ENCODE data around the gene PTGIS.

- TF ChIP-seq RAD21 (IDR thresholded peaks at IDR 0.05; ENCODE audit: low read depth) (no peak), NFIC (IDR thresholded peaks at IDR 0.05) (no peak; the same call in 1 of the 2 replicates), FOXM1 (IDR thresholded peaks at IDR 0.05; ENCODE audit: borderline replicate concordance, low read depth) (no peak), TAF1 (IDR thresholded peaks at IDR 0.05; ENCODE audit: low read depth) (no peak), TCF12 (IDR thresholded peaks at IDR 0.05; ENCODE audit: low read depth) (no peak)
- TF ChIP-seq, protein P1, sequence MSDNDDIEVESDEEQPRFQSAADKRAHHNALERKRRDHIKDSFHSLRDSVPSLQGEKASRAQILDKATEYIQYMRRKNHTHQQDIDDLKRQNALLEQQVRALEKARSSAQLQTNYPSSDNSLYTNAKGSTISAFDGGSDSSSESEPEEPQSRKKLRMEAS (IDR thresholded peaks at IDR 0.05), result no peak
These were observed 7.7 kb upstream of the PTGIS start for GRCh38 chr20:49575551-49576060.

All from Ishikawa (cell line).